GM19395 (cell line): Measurements from ENCODE around the gene ALG1L2.
"Not testable (repeated sequence)": the region's sequence is repeated elsewhere in the genome, so short reads cannot be mapped to it uniquely, and the experiment has no call there.

Source experiments
- ATAC-seq: cut with Tn5 transposase; IDR thresholded peaks from one replicate; pipeline ENCODE4 v1.9.1; 2021; ENCODE audit warnings: mild to moderate bottlenecking, moderate library complexity; ENCODE audit not compliant: unreplicated experiment

ALG1L2 gene

GRCh38 chr3:130122891-130123775 is 41.5 kb downstream of the ALG1L2 start:
- ATAC-seq = not testable (repeated sequence)

GRCh38 chr3:130125406-130125805 is 43.8 kb downstream of the ALG1L2 start:
- not testable (repeated sequence) for ATAC-seq

GRCh38 chr3:130136337-130136736 is 54.7 kb downstream of the ALG1L2 start:
- not testable (repeated sequence) for ATAC-seq

GRCh38 chr3:130137685-130138084 is 56.1 kb downstream of the ALG1L2 start:
- not testable (repeated sequence) for ATAC-seq

GRCh38 chr3:130138992-130139391 is 57.4 kb downstream of the ALG1L2 start:
- ATAC-seq = not testable (repeated sequence)

GRCh38 chr3:130140756-130141155 is 59.1 kb downstream of the ALG1L2 start:
- ATAC-seq = not testable (repeated sequence)

GRCh38 chr3:130143648-130144327 is 62.2 kb downstream of the ALG1L2 start:
- not testable (repeated sequence) for ATAC-seq

- not testable (repeated sequence) for ATAC-seq
Measured at GRCh38 chr3:130144328-130144650, 62.7 kb downstream of the ALG1L2 start.

GRCh38 chr3:130145456-130145855 is 63.8 kb downstream of the ALG1L2 start:
- ATAC-seq = not testable (repeated sequence)

GRCh38 chr3:130146465-130146864 is 64.8 kb downstream of the ALG1L2 start:
- not testable (repeated sequence) for ATAC-seq
